Measurements from ENCODE around the gene VPS72. TPM values are rescaled to one million over a fixed set of nuclear protein-coding genes. Genes with fewer than 3 reads are reported as not detected.
A peak's percentile ranks its signal among the peaks of the same experiment; 100 is the strongest.

Gene VPS72
- polyA plus RNA-seq, 1 donor (not counting 4 experiments of a cell fraction or from before 2014, with no cell fraction given) = 69.9 TPM

GRCh38 chr1:151147132-151147503 is 42.9 kb downstream of the VPS72 start:
- DNase-seq (ENCODE audit: low read depth, low spot score) (no peak), FAIRE-seq (no peak)
- Histone ChIP-seq H2AFZ (ENCODE audit: control insufficient read depth, low read length) (peak overlapping the region; percentile 91), H3K9me3 (ENCODE audit: control insufficient read depth, low read depth, low read length) (no peaks in the 10 kb centered on the region), H3K4me1 (ENCODE audit: control insufficient read depth, extremely low read depth, insufficient read depth, low read length) (peaks cover 15% of the 10 kb centered on the region), H3K36me3 (ENCODE audit: control insufficient read depth in 2 of 2, extremely low read depth in 1 of 2, insufficient read depth in 2 of 2, low read length in 2 of 2) (no peaks in the 10 kb centered on the region), H4K20me1 (ENCODE audit: control insufficient read depth, extremely low read depth, insufficient read depth, low read length) (no peaks in the 10 kb centered on the region), H3K9me1 (ENCODE audit: control insufficient read depth, extremely low read depth, insufficient read depth, low read length) (no peaks in the 10 kb centered on the region), H3K27me3 (ENCODE audit: control insufficient read depth, extremely low read depth, insufficient read depth, low read length) (peaks cover 15% of the 10 kb centered on the region), H3K4me3 (ENCODE audit: control insufficient read depth in 2 of 3, extremely low read depth in 1 of 3, insufficient read depth in 2 of 3, low read depth in 1 of 3, low read length in 3 of 3) (peak overlapping the region; percentile 48 to 78 (median 77)), H3K4me2 (ENCODE audit: control insufficient read depth, extremely low read depth, insufficient read depth, low read depth, low read length) (peak overlapping the region; percentile 94), H3K9ac (ENCODE audit: control insufficient read depth, extremely low read depth, insufficient read depth, low read length) (peak overlapping the region; percentile 78), H3K79me2 (ENCODE audit: control insufficient read depth, insufficient read depth, low read length) (no peaks in the 10 kb centered on the region), H3K27ac (ENCODE audit: control insufficient read depth, insufficient read depth, low read length) (peak overlapping the region; percentile 59)
- TF ChIP-seq CTCF (optimal IDR thresholded peaks at IDR 0.05 in 1 of 3, IDR thresholded peaks at IDR 0.05 in 1 of 3, conservative IDR thresholded peaks at IDR 0.05 in 1 of 3; ENCODE audit: extremely low read depth in 1 of 3, insufficient read depth in 2 of 3, low read length in 3 of 3) = no peak
- TF ChIP-seq EZH2 (IDR thresholded peaks at IDR 0.05; ENCODE audit: low read length) = no peak
- dilution Hi-C loops (cut with MboI; ENCODE audit: extremely low pct_ligation_motif_present, low sequenced_read_pairs) = no loop called here

GRCh38 chr1:151146412-151147131 is 43.4 kb downstream of the VPS72 start, which contains the start of gene SEMA6C:
SEMA6C (minus strand) TSS chr1:151146631; CDS start chr1:151142621, 4,010 bp downstream.
- Histone ChIP-seq H3K36me3 (ENCODE audit: control insufficient read depth in 2 of 2, extremely low read depth in 1 of 2, insufficient read depth in 2 of 2, low read length in 2 of 2) (no peaks in the 10 kb centered on the region), H3K4me3 (ENCODE audit: control insufficient read depth in 2 of 3, extremely low read depth in 1 of 3, insufficient read depth in 2 of 3, low read depth in 1 of 3, low read length in 3 of 3) (peak within 1 kb of the TSS; percentile 48 to 78 (median 77)), H3K4me1 (ENCODE audit: control insufficient read depth, extremely low read depth, insufficient read depth, low read length) (peaks cover 15% of the 10 kb centered on the region), H4K20me1 (ENCODE audit: control insufficient read depth, extremely low read depth, insufficient read depth, low read length) (no peaks in the 10 kb centered on the region), H3K9me3 (ENCODE audit: control insufficient read depth, low read depth, low read length) (no peaks in the 10 kb centered on the region), H3K9me1 (ENCODE audit: control insufficient read depth, extremely low read depth, insufficient read depth, low read length) (no peaks in the 10 kb centered on the region), H3K27me3 (ENCODE audit: control insufficient read depth, extremely low read depth, insufficient read depth, low read length) (peaks cover 15% of the 10 kb centered on the region), H3K27ac (ENCODE audit: control insufficient read depth, insufficient read depth, low read length) (peak within 1 kb of the TSS; percentile 59), H2AFZ (ENCODE audit: control insufficient read depth, low read length) (peak within 1 kb of the TSS; percentile 91), H3K9ac (ENCODE audit: control insufficient read depth, extremely low read depth, insufficient read depth, low read length) (peak within 1 kb of the TSS; percentile 78), H3K4me2 (ENCODE audit: control insufficient read depth, extremely low read depth, insufficient read depth, low read depth, low read length) (peak within 1 kb of the TSS; percentile 94), H3K79me2 (ENCODE audit: control insufficient read depth, insufficient read depth, low read length) (no peaks in the 10 kb centered on the region)
- DNase-seq (ENCODE audit: low read depth, low spot score) (peak; percentile 40), FAIRE-seq (peak; percentile 23)
- TF ChIP-seq CTCF (optimal IDR thresholded peaks at IDR 0.05 in 1 of 3, IDR thresholded peaks at IDR 0.05 in 1 of 3, conservative IDR thresholded peaks at IDR 0.05 in 1 of 3; ENCODE audit: extremely low read depth in 1 of 3, insufficient read depth in 2 of 3, low read length in 3 of 3) (no peak), EZH2 (IDR thresholded peaks at IDR 0.05; ENCODE audit: low read length) (no peak)
- dilution Hi-C loops (cut with MboI; ENCODE audit: extremely low pct_ligation_motif_present, low sequenced_read_pairs) = no loop called here

All from keratinocyte (primary cell).